HepG2 (cell line): Measurements from ENCODE around the gene CBLN3. TPM values are rescaled to one million over a fixed set of nuclear protein-coding genes. Genes with fewer than 3 reads are reported as not detected.
A peak's percentile ranks its signal among the peaks of the same experiment; 100 is the strongest.

Source experiments
- ATRX ChIP-seq: sonication (generic); formaldehyde crosslinking; IDR thresholded peaks from 2 replicates; pipeline ENCODE4 v1.4.0; 2020; ENCODE audit warnings: missing genetic modification reagents, borderline replicate concordance
- BRD4 ChIP-seq: sonication (generic); formaldehyde crosslinking; IDR thresholded peaks from 2 replicates; pipeline ENCODE4 v1.4.0; 2020; ENCODE audit warnings: missing genetic modification reagents
- HDAC1 ChIP-seq: sonication (generic); formaldehyde crosslinking; IDR thresholded peaks from 2 replicates; pipeline ENCODE4 v1.5.1; 2020; ENCODE audit warnings: mild to moderate bottlenecking, missing genetic modification reagents
- HNRNPH1 ChIP-seq: fragments of 200-400 bp; formaldehyde crosslinking; optimal IDR thresholded peaks from 2 replicates; pipeline ENCODE3; 2017; ENCODE audit warnings: mild to moderate bottlenecking, low read depth, low read length
- HOXA5 ChIP-seq: sonication (generic); formaldehyde crosslinking; IDR thresholded peaks from 2 replicates; pipeline ENCODE4 v1.4.0; 2020; ENCODE audit warnings: missing genetic modification reagents
- NR2C2 ChIP-seq: sonication (generic); formaldehyde crosslinking; IDR thresholded peaks from 2 replicates; pipeline ENCODE4 v1.4.0; 2020; ENCODE audit warnings: missing genetic modification reagents, mild to moderate bottlenecking, moderate library complexity, borderline replicate concordance
- TBX3 ChIP-seq: fragments of 450-650 bp; IDR thresholded peaks from 2 replicates; pipeline ENCODE4 v1.6.1; 2017; ENCODE audit warnings: antibody characterized with exemption, mild to moderate bottlenecking, inconsistent platforms, borderline replicate concordance
- ZC3H13 ChIP-seq: sonication (generic); formaldehyde crosslinking; IDR thresholded peaks from 2 replicates; pipeline ENCODE4 v1.8.1; 2023; ENCODE audit warnings: mild to moderate bottlenecking, missing genetic modification reagents, moderate library complexity
- ZNF20 ChIP-seq: sonication (generic); formaldehyde crosslinking; IDR thresholded peaks from 2 replicates; pipeline ENCODE4 v1.4.0; 2020; ENCODE audit warnings: mild to moderate bottlenecking, moderate library complexity, missing genetic modification reagents
- ZNF317 ChIP-seq: sonication (generic); formaldehyde crosslinking; IDR thresholded peaks from 2 replicates; pipeline ENCODE4 v1.5.0; 2020; ENCODE audit warnings: mild to moderate bottlenecking, missing genetic modification reagents
- ZNF329 ChIP-seq: sonication (generic); formaldehyde crosslinking; IDR thresholded peaks from 2 replicates; pipeline ENCODE4 v1.9.0; 2021; ENCODE audit warnings: low read depth, mild to moderate bottlenecking, missing genetic modification reagents
- ZNF484 ChIP-seq: sonication (generic); formaldehyde crosslinking; IDR thresholded peaks from 2 replicates; pipeline ENCODE4 v1.5.1; 2020; ENCODE audit warnings: mild to moderate bottlenecking, low read depth, missing genetic modification reagents, borderline replicate concordance
- ZNF496 ChIP-seq: sonication (generic); formaldehyde crosslinking; IDR thresholded peaks from 2 replicates; pipeline ENCODE4 v1.8.1; 2023; ENCODE audit warnings: mild to moderate bottlenecking, moderate library complexity, missing genetic modification reagents; ENCODE audit not compliant: insufficient replicate concordance
- ZNF570 ChIP-seq: sonication (generic); formaldehyde crosslinking; IDR thresholded peaks from 2 replicates; pipeline ENCODE4 v1.4.0; 2020; ENCODE audit warnings: mild to moderate bottlenecking, missing genetic modification reagents, borderline replicate concordance
- ZNF7 ChIP-seq: IDR thresholded peaks from 2 replicates; pipeline ENCODE4 v1.6.1; 2016; ENCODE audit warnings: missing biosample characterization, missing genetic modification reagents
- ZNF747 ChIP-seq: sonication (generic); formaldehyde crosslinking; IDR thresholded peaks from 2 replicates; pipeline ENCODE4 v1.8.1; 2023; ENCODE audit warnings: missing genetic modification reagents, mild to moderate bottlenecking, borderline replicate concordance
- ZNF75D ChIP-seq: sonication (generic); formaldehyde crosslinking; IDR thresholded peaks from 2 replicates; pipeline ENCODE4 v1.8.1; 2023; ENCODE audit warnings: missing genetic modification reagents, mild to moderate bottlenecking, borderline replicate concordance
- ZSCAN25 ChIP-seq: sonication (generic); formaldehyde crosslinking; IDR thresholded peaks from 2 replicates; pipeline ENCODE4 v1.8.0; 2022; ENCODE audit warnings: mild to moderate bottlenecking, missing genetic modification reagents
- ZSCAN30 ChIP-seq: sonication (generic); formaldehyde crosslinking; IDR thresholded peaks from 2 replicates; pipeline ENCODE4 v1.5.0; 2020; ENCODE audit warnings: mild to moderate bottlenecking, missing genetic modification reagents
- polyA plus RNA-seq, 8 experiments: library from polyadenylated mRNA; depleted of rRNA in 3 of 8; stranded (reverse) in 7 of 8; unstranded in 1 of 8; fragments of >200 nt; fragmentation: Illumina TruSeq in 4 of 8; extraction: Trizol in 4 of 8; gene quantifications; 2 replicates each; pipeline versions ENCODE4 v1.2.1 to v1.2.3, GENCODE V29; 2011 to 2016; ENCODE audit warnings: low read depth in 4 of 8, missing spikeins in 1 of 8, mixed read lengths in 1 of 8; ENCODE audit not compliant: insufficient read depth in 1 of 8
- total RNA-seq, 5 experiments: library from RNA; depleted of rRNA; stranded (reverse); fragments of >200 nt; fragmentation: Illumina TruSeq; extraction: Trizol; gene quantifications; 2 replicates each; pipeline ENCODE4 v1.2.3, GENCODE V29; 2016; ENCODE audit warnings: low read depth in 1 of 5
- TF ChIP-seq, protein P1 (sequence below): sonication (generic); formaldehyde crosslinking; IDR thresholded peaks from 2 replicates; pipeline ENCODE4 v1.5.0; 2020; ENCODE audit warnings: missing genetic modification reagents
- TF ChIP-seq, protein P2 (sequence below): sonication (generic); formaldehyde crosslinking; IDR thresholded peaks from 2 replicates; pipeline ENCODE4 v1.4.0; 2020; ENCODE audit warnings: mild to moderate bottlenecking, missing genetic modification reagents
- TF ChIP-seq, protein P3 (sequence below): fragments of 450-650 bp; IDR thresholded peaks from 2 replicates; pipeline ENCODE4 v1.6.1; 2016
- TF ChIP-seq, protein P4 (sequence below): IDR thresholded peaks from 2 replicates; pipeline ENCODE4 v1.6.1; 2018; ENCODE audit warnings: missing genetic modification reagents

The CBLN3 gene
- total and polyA plus RNA-seq, 2 of the 13 experiments (the other 11 are each of a cell fraction or from before 2014, with no cell fraction given) = 0.66 to 0.98 TPM

DNA sequence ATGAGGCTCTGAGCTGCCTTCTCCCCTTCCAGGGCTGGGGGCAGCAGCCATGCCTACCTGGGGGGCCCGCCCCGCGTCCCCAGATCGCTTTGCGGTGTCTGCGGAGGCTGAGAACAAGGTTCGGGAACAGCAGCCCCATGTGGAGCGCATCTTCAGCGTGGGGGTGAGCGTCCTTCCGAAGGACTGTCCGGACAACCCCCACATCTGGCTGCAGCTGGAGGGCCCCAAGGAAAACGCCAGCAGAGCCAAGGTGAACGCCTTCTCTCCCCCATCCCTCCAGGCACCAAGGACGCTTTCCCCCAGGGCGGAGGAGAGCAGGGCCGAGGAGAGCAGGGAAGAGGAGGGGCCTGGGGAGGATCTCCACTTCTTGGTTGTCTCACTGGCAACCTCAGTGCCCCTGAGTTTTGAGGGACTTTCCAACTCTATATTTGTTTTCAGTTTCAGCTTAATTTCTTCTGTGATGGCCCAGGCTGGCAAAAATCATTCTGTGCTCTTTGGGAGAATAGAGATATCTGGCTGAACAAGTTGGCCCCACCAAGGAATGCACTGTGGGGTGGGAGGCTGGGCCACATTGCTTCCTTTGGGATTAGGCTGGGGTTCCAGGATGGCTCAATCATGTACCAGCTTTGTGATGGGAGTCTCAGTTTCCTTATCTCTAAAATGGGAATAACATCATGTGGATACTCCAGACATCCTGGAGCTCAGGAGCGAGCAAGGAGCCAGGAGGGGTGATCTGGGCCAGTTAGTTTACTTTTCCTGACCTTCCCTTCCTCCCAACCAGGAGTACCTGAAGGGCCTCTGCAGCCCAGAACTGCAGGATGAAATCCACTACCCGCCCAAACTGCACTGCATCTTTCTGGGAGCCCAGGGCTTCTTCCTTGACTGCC, 1.5 kb upstream of the CBLN3 start (continued):
- no peak for TF ChIP-seq HNRNPH1
- TF ChIP-seq, protein P1, sequence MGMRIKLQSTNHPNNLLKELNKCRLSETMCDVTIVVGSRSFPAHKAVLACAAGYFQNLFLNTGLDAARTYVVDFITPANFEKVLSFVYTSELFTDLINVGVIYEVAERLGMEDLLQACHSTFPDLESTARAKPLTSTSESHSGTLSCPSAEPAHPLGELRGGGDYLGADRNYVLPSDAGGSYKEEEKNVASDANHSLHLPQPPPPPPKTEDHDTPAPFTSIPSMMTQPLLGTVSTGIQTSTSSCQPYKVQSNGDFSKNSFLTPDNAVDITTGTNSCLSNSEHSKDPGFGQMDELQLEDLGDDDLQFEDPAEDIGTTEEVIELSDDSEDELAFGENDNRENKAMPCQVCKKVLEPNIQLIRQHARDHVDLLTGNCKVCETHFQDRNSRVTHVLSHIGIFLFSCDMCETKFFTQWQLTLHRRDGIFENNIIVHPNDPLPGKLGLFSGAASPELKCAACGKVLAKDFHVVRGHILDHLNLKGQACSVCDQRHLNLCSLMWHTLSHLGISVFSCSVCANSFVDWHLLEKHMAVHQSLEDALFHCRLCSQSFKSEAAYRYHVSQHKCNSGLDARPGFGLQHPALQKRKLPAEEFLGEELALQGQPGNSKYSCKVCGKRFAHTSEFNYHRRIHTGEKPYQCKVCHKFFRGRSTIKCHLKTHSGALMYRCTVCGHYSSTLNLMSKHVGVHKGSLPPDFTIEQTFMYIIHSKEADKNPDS (CRISPR knock-in tag) = no peak
- TF ChIP-seq ZNF496 (CRISPR knock-in tag) = no peak
- no peak for TF ChIP-seq TBX3
- TF ChIP-seq, protein P2, sequence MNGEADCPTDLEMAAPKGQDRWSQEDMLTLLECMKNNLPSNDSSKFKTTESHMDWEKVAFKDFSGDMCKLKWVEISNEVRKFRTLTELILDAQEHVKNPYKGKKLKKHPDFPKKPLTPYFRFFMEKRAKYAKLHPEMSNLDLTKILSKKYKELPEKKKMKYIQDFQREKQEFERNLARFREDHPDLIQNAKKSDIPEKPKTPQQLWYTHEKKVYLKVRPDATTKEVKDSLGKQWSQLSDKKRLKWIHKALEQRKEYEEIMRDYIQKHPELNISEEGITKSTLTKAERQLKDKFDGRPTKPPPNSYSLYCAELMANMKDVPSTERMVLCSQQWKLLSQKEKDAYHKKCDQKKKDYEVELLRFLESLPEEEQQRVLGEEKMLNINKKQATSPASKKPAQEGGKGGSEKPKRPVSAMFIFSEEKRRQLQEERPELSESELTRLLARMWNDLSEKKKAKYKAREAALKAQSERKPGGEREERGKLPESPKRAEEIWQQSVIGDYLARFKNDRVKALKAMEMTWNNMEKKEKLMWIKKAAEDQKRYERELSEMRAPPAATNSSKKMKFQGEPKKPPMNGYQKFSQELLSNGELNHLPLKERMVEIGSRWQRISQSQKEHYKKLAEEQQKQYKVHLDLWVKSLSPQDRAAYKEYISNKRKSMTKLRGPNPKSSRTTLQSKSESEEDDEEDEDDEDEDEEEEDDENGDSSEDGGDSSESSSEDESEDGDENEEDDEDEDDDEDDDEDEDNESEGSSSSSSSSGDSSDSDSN = no peak
- TF ChIP-seq ZNF317 (CRISPR knock-in tag) = peak; percentile 52; the same call in 1 of the 2 replicates
- peak; percentile 20; the same call in 1 of the 2 replicates for TF ChIP-seq ZNF747 (CRISPR knock-in tag)
- TF ChIP-seq ATRX (CRISPR knock-in tag) = no peak
- TF ChIP-seq, protein P3, sequence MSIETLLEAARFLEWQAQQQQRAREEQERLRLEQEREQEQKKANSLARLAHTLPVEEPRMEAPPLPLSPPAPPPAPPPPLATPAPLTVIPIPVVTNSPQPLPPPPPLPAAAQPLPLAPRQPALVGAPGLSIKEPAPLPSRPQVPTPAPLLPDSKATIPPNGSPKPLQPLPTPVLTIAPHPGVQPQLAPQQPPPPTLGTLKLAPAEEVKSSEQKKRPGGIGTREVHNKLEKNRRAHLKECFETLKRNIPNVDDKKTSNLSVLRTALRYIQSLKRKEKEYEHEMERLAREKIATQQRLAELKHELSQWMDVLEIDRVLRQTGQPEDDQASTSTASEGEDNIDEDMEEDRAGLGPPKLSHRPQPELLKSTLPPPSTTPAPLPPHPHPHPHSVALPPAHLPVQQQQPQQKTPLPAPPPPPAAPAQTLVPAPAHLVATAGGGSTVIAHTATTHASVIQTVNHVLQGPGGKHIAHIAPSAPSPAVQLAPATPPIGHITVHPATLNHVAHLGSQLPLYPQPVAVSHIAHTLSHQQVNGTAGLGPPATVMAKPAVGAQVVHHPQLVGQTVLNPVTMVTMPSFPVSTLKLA = no peak
- TF ChIP-seq ZSCAN30 (CRISPR knock-in tag) = no peak
- no peak for TF ChIP-seq ZSCAN25 (CRISPR knock-in tag)
- no peak for TF ChIP-seq ZNF329
- TF ChIP-seq BRD4 (CRISPR knock-in tag) = no peak
- no peak for TF ChIP-seq ZNF570
- no peak for TF ChIP-seq HDAC1 (CRISPR knock-in tag)
- no peak for TF ChIP-seq ZNF75D (CRISPR knock-in tag)
- TF ChIP-seq ZNF484 (CRISPR knock-in tag) = 0 out of 2 replicates have a peak, but pooled peaks have one; percentile 67
- TF ChIP-seq ZNF20 = no peak
- TF ChIP-seq, protein P4, sequence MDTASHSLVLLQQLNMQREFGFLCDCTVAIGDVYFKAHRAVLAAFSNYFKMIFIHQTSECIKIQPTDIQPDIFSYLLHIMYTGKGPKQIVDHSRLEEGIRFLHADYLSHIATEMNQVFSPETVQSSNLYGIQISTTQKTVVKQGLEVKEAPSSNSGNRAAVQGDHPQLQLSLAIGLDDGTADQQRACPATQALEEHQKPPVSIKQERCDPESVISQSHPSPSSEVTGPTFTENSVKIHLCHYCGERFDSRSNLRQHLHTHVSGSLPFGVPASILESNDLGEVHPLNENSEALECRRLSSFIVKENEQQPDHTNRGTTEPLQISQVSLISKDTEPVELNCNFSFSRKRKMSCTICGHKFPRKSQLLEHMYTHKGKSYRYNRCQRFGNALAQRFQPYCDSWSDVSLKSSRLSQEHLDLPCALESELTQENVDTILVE (CRISPR knock-in tag) = no peak
- TF ChIP-seq ZNF7 (CRISPR knock-in tag) = no peak
- TF ChIP-seq NR2C2 (CRISPR knock-in tag) = no peak
- no peak for TF ChIP-seq HOXA5
- TF ChIP-seq ZC3H13 (CRISPR knock-in tag) = peak; percentile 90
